NB4 (cell line): ENCODE results near the gene MEF2D.

Experiments used
- CTCF ChIP-seq: IDR thresholded peaks from one replicate; pipeline ENCODE4 v1.5.1; 2012; ENCODE audit warnings: low read depth, low read length
- MAX ChIP-seq: IDR thresholded peaks from 2 replicates; pipeline ENCODE4 v1.6.1; 2011; ENCODE audit warnings: low read depth, low read length
- MYC ChIP-seq: IDR thresholded peaks from 2 replicates; pipeline ENCODE4 v1.6.1; 2011; ENCODE audit warnings: low read depth, low read length
- POLR2A ChIP-seq: IDR thresholded peaks from 2 replicates; pipeline ENCODE4 v1.6.1; 2011; ENCODE audit warnings: mild to moderate bottlenecking; ENCODE audit not compliant: insufficient read length; ENCODE audit errors: extremely low read depth

- TF ChIP-seq MAX (no peak), CTCF (no peak), POLR2A (no peak), MYC (no peak)
Observed at GRCh38 chr1:156427957-156428356, 72.6 kb downstream of the MEF2D start.
